Measurements from ENCODE around the gene ZBTB7A. TPM values are rescaled to one million over a fixed set of nuclear protein-coding genes. Genes with fewer than 3 reads are reported as not detected.

Gene ZBTB7A
- total and polyA plus RNA-seq, 2 of the 4 experiments (the other 2 are of a cell fraction): 3.2 to 10.3 TPM

GRCh38 chr19:4084547-4084877 lies 17.8 kb upstream of the ZBTB7A start:
- Histone ChIP-seq H3K23ac (ENCODE audit: low read depth, low read length) (no peak overlapping the region), H3K36me3 (ENCODE audit: control insufficient read depth, insufficient read depth, low read length) (peaks cover 9% of the 10 kb centered on the region), H4K8ac (ENCODE audit: low read depth in 2 of 2, low read length in 2 of 2) (no peak overlapping the region), H3K4me1 (ENCODE audit: control insufficient read depth, insufficient read depth, low read length) (peaks cover 2% of the 10 kb centered on the region; the same call in 1 of the 2 replicates), H3K9me1 (ENCODE audit: insufficient read depth, low read length) (no peaks in the 10 kb centered on the region), H3K9ac (ENCODE audit: low read depth, low read length) (no peak overlapping the region), H3K14ac (replicated peaks; ENCODE audit: low read depth, low read length) (no peak overlapping the region), H2AK5ac (ENCODE audit: low read depth, low read length) (no peak overlapping the region), H3K4ac (ENCODE audit: low read depth, low read length) (no peak overlapping the region), H3K4me2 (ENCODE audit: low read depth, low read length) (no peak overlapping the region), H4K20me1 (ENCODE audit: insufficient read depth, low read length) (0 out of 2 replicates have a peak, but pooled peaks cover 3% of the 10 kb centered on the region), H2BK20ac (ENCODE audit: low read depth, low read length) (no peak overlapping the region), H4K91ac (ENCODE audit: insufficient read depth, low read depth, low read length) (no peak overlapping the region), H3K27me3 (ENCODE audit: control insufficient read depth, insufficient read depth, low read length) (no peaks in the 10 kb centered on the region), H2BK120ac (ENCODE audit: low read depth, low read length) (no peak overlapping the region), H3K27ac (ENCODE audit: insufficient read depth, low read length) (no peak overlapping the region), H2BK15ac (ENCODE audit: low read depth, low read length) (no peak overlapping the region), H2BK5ac (ENCODE audit: low read depth, low read length, poor library complexity, severe bottlenecking) (no peak overlapping the region), H4K5ac (ENCODE audit: low read depth, low read length) (no peak overlapping the region), H2AFZ (replicated peaks; ENCODE audit: low read length, poor library complexity) (peak overlapping the region; percentile 26), H3K4me3 (ENCODE audit: insufficient read depth, low read depth, low read length) (no peak overlapping the region), H3K56ac (ENCODE audit: extremely low read depth, insufficient read depth, low read length) (no peak overlapping the region), H3K18ac (ENCODE audit: low read depth, low read length) (no peak overlapping the region), H3K79me1 (ENCODE audit: low read depth in 1 of 2, low read length in 2 of 2) (no peaks in the 10 kb centered on the region), H2AK9ac (replicated peaks; ENCODE audit: low read depth, low read length, poor library complexity) (no peak overlapping the region), H3K9me3 (ENCODE audit: control insufficient read depth, insufficient read depth, low read length) (no peaks in the 10 kb centered on the region)
- in situ Hi-C loops (cut with MboI; ENCODE audit: low sequenced_read_pairs): no loop called here
- POLR2A ChIA-PET (ENCODE audit: unreplicated experiment): no interaction called here
- intact Hi-C loops (cut with micrococcal nuclease): no loop called here
- CTCF ChIA-PET: no interaction called here
- no TSS peak for BruUV-seq (replicated peaks)
- DNase-seq: no peak
- no peak for ATAC-seq (ENCODE audit: low read depth)
- dilution Hi-C loops (cut with HindIII; ENCODE audit: low sequenced_read_pairs, unreplicated experiment): no loop called here
- no CpG with 5 or more reads among the region's 8 CpGs for WGBS, 2 experiments (ENCODE audit: extremely low coverage in 2 of 2, insufficient read length in 1 of 2)
- TF ChIP-seq MAZ (IDR thresholded peaks at IDR 0.05; ENCODE audit: borderline replicate concordance, low read depth, low read length) (no peak), MXI1 (IDR thresholded peaks at IDR 0.05; ENCODE audit: borderline replicate concordance, low read depth, low read length) (no peak), CTCF (conservative IDR thresholded peaks at IDR 0.05; ENCODE audit: low read depth, low read length) (no peak), CEBPB (IDR thresholded peaks at IDR 0.05; ENCODE audit: low read depth, low read length) (no peak)
